HCT116 (cell line): ENCODE results near the gene SLC19A1. TPM values are rescaled to one million over a fixed set of nuclear protein-coding genes. Genes with fewer than 3 reads are reported as not detected.
"Not testable (repeated sequence)": the region's sequence is repeated elsewhere in the genome, so short reads cannot be mapped to it uniquely, and the experiment has no call there.

Source experiments
- ATAC-seq: fragments of 200-7000 bp; cut with Tn5 transposase; 2 replicates; pipeline ENCODE4 v1.9.1; 2020; ENCODE audit warnings: mild to moderate bottlenecking, moderate library complexity
- BruUV-seq: library from RNA; stranded (reverse); fragments of 400-500 nt; replicated peaks from 2 replicates; lab custom pipeline; 2021; lab: Mats Ljungman, UMichigan
- CTCF ChIA-PET: fragments of 300-600 bp; sonication (Branson Sonifier 250); formaldehyde crosslinking; loops from one replicate; lab custom pipeline; 2021; ENCODE audit warnings: antibody characterized with exemption; lab: Charles Lee
- POLR2A ChIA-PET: fragments of 300-600, 350-600 bp; sonication (Branson Sonifier 250); formaldehyde crosslinking; loops from one replicate; lab custom pipeline; 2021; ENCODE audit warnings: antibody characterized with exemption; lab: Charles Lee
- RAD21 ChIA-PET, 2 experiments: fragments of 300-600 bp; sonication (Branson Sonifier 250); formaldehyde crosslinking; loops; one replicate each; lab custom pipeline; 2023; ENCODE audit warnings: low total read pairs in 2 of 2; ENCODE audit not compliant: uncharacterized antibody in 2 of 2, unreplicated experiment in 2 of 2, low non-redundant PET in 1 of 2; lab: Charles Lee
- DNase-seq: peaks from one replicate; pipeline ENCODE4 v3.0.0-alpha.2; 2010; ENCODE audit warnings: low read depth, low spot score
- H2AFZ ChIP-seq: fragments of 200-600 bp; shearing (Covaris generic), sonication (generic); 2 replicates; pipeline ENCODE4 v1.6.1; 2017; ENCODE audit warnings: low read depth, mixed run types, mixed read lengths, antibody characterized with exemption, low read length; ENCODE audit not compliant: poor library complexity, severe bottlenecking
- H3K27ac ChIP-seq: 2 replicates; pipeline ENCODE4 v1.5.1; 2012; ENCODE audit warnings: low read depth, low read length
- H3K27me3 ChIP-seq: fragments of 200-600 bp; sonication (generic); 2 replicates; pipeline ENCODE4 v1.6.1; 2016; ENCODE audit warnings: mixed run types, low read length, mixed read lengths; ENCODE audit not compliant: insufficient read depth
- H3K36me3 ChIP-seq, 2 experiments: fragments of 200-500 bp in 1 of 2; fragments of 200-600 bp in 1 of 2; sonication (Bioruptor generic) in 1 of 2; sonication (generic) in 1 of 2; 2 replicates each; pipeline versions ENCODE4 v1.5.1 to v1.6.1; 2014 to 2016; ENCODE audit warnings: low read length in 2 of 2, inconsistent platforms in 1 of 2, mixed read lengths in 1 of 2, mixed run types in 1 of 2; ENCODE audit not compliant: insufficient read depth in 2 of 2, control insufficient read depth in 1 of 2
- H3K4me1 ChIP-seq, 2 experiments: fragments of 200-600 bp in 1 of 2; sonication (generic) in 1 of 2; 2 replicates each; pipeline versions ENCODE4 v1.5.1 to v1.6.1; 2012 to 2017; ENCODE audit warnings: low read length in 2 of 2, inconsistent platforms in 1 of 2, mild to moderate bottlenecking in 1 of 2, mixed read lengths in 1 of 2, mixed run types in 1 of 2, moderate library complexity in 1 of 2; ENCODE audit not compliant: insufficient read depth in 2 of 2, control insufficient read depth in 1 of 2
- H3K4me2 ChIP-seq: fragments of 200-600 bp; sonication (generic); 2 replicates; pipeline ENCODE4 v1.6.1; 2017; ENCODE audit warnings: mixed run types, low read length, mixed read lengths
- H3K4me3 ChIP-seq, 2 experiments: fragments of 200-600 bp in 1 of 2; sonication (generic) in 1 of 2; replicated peaks in 1 of 2; 2 replicates each; pipeline ENCODE4 v1.5.1; 2011 to 2016; ENCODE audit warnings: low read length in 2 of 2, control low read depth in 1 of 2, low read depth in 1 of 2, mild to moderate bottlenecking in 1 of 2, mixed read lengths in 1 of 2, mixed run types in 1 of 2
- H3K79me2 ChIP-seq: fragments of 200-600 bp; sonication (generic); 2 replicates; pipeline ENCODE4 v1.6.1; 2017; ENCODE audit warnings: mild to moderate bottlenecking, mixed run types, low read length, moderate library complexity, mixed read lengths; ENCODE audit not compliant: insufficient read depth
- H3K9ac ChIP-seq: fragments of 200-600 bp; sonication (generic); 2 replicates; pipeline ENCODE4 v1.6.1; 2016; ENCODE audit warnings: low read length, mixed read lengths
- H3K9me2 ChIP-seq: fragments of 200-600 bp; sonication (generic), shearing (Covaris generic); 2 replicates; pipeline ENCODE4 v1.6.1; 2017; ENCODE audit warnings: mixed run types, mild to moderate bottlenecking, moderate library complexity; ENCODE audit not compliant: insufficient read depth
- H3K9me3 ChIP-seq, 2 experiments: fragments of 200-500 bp in 1 of 2; fragments of 200-600 bp in 1 of 2; sonication (Bioruptor generic) in 1 of 2; sonication (generic) in 1 of 2; 2 replicates each; pipeline ENCODE4 v1.6.1; 2014 to 2017; ENCODE audit warnings: low read length in 2 of 2, mixed read lengths in 2 of 2, inconsistent platforms in 1 of 2, low read depth in 1 of 2, mild to moderate bottlenecking in 1 of 2, mixed run types in 1 of 2, moderate library complexity in 1 of 2; ENCODE audit not compliant: control insufficient read depth in 1 of 2, insufficient read depth in 1 of 2
- H4K20me1 ChIP-seq: fragments of 200-600 bp; sonication (generic), shearing (Covaris generic); 2 replicates; pipeline ENCODE4 v1.6.1; 2017; ENCODE audit warnings: mixed run types, mild to moderate bottlenecking, moderate library complexity; ENCODE audit not compliant: insufficient read depth
- ATF3 ChIP-seq: IDR thresholded peaks from 2 replicates; pipeline ENCODE4 v1.6.1; 2012
- CTCF ChIP-seq, 3 experiments: fragments of 200-600 bp in 1 of 3; sonication (generic) in 1 of 3; IDR thresholded peaks in 2 of 3; conservative IDR thresholded peaks in 1 of 3; 2 replicates each; pipeline ENCODE4 v1.5.1; 2012 to 2017; ENCODE audit warnings: low read depth in 2 of 3, low read length in 2 of 3, antibody characterized with exemption in 1 of 3, borderline replicate concordance in 1 of 3, control low read depth in 1 of 3, mild to moderate bottlenecking in 1 of 3, mixed read lengths in 1 of 3, mixed run types in 1 of 3, moderate library complexity in 1 of 3; ENCODE audit not compliant: insufficient read depth in 1 of 3
- EGR1 ChIP-seq: IDR thresholded peaks from 2 replicates; pipeline ENCODE4 v1.6.1; 2012; ENCODE audit warnings: low read depth
- ELF1 ChIP-seq: IDR thresholded peaks from 2 replicates; pipeline ENCODE4 v1.6.1; 2012; ENCODE audit warnings: low read depth, borderline replicate concordance
- EZH2phosphoT487 ChIP-seq: fragments of 200-600 bp; IDR thresholded peaks from 2 replicates; pipeline ENCODE4 v1.6.1; 2018; ENCODE audit warnings: antibody characterized with exemption, borderline replicate concordance
- POLR2A ChIP-seq: IDR thresholded peaks from 2 replicates; pipeline ENCODE4 v1.7.0; 2011; ENCODE audit warnings: borderline replicate concordance; ENCODE audit not compliant: insufficient read depth, insufficient read length; ENCODE audit errors: extremely low read depth
- REST ChIP-seq: IDR thresholded peaks from 2 replicates; pipeline ENCODE4 v1.6.1; 2012; ENCODE audit warnings: low read depth
- SRF ChIP-seq: IDR thresholded peaks from 2 replicates; pipeline ENCODE4 v1.6.1; 2012; ENCODE audit warnings: low read depth
- TCF7L2 ChIP-seq: IDR thresholded peaks from 2 replicates; pipeline ENCODE4 v1.7.0; 2011; ENCODE audit warnings: borderline replicate concordance, inconsistent platforms; ENCODE audit not compliant: insufficient read depth, insufficient read length; ENCODE audit errors: extremely low read depth
- YY1 ChIP-seq: IDR thresholded peaks from 2 replicates; pipeline ENCODE4 v1.6.1; 2011; ENCODE audit warnings: low read length, low read depth, moderate library complexity, mild to moderate bottlenecking; ENCODE audit not compliant: insufficient replicate concordance; ENCODE audit errors: extremely low read depth
- ZFX ChIP-seq: fragments of 450-650 bp; IDR thresholded peaks from 2 replicates; pipeline ENCODE4 v1.6.1; 2017
- intact Hi-C: fragments of 100-400 bp; cut with micrococcal nuclease; formaldehyde crosslinking; loops from 2 replicates; pipeline ENCODE4 v1.10.0; 2022
- total RNA-seq: library from RNA; stranded (reverse); gene quantifications from one replicate; pipeline ENCODE4 v1.2.1, GENCODE V29; 2021; ENCODE audit not compliant: unreplicated experiment

SLC19A1 gene
- total RNA-seq, 1 experiment from 2014 or later, result 50.2 TPM

GRCh38 chr21:45501081-45502005 lies 40.9 kb downstream of the SLC19A1 start:
- H3K9ac ChIP-seq, H3K9me3 ChIP-seq, H3K27ac ChIP-seq, intact Hi-C loops, POLR2A ChIA-PET, DNase-seq, H3K4me3 ChIP-seq, H3K36me3 ChIP-seq, H3K4me2 ChIP-seq, H2AFZ ChIP-seq, H3K79me2 ChIP-seq, RAD21 ChIA-PET, ATAC-seq, CTCF ChIA-PET, H3K4me1 ChIP-seq, H3K27me3 ChIP-seq, H3K9me2 ChIP-seq, H4K20me1 ChIP-seq, BruUV-seq: not testable (repeated sequence)

- H3K27ac ChIP-seq, result no peak overlapping the region
- TF ChIP-seq EGR1 (no peak), REST (no peak), ELF1 (no peak), EZH2phosphoT487 (no peak), POLR2A (no peak), SRF (no peak), ZFX (no peak), TCF7L2 (no peak), YY1 (no peak), CTCF (IDR thresholded peaks at IDR 0.05 in 2 of 3, conservative IDR thresholded peaks at IDR 0.05 in 1 of 3; ENCODE audit: borderline replicate concordance in 1 of 3, insufficient read depth in 1 of 3, low read depth in 2 of 3, low read length in 2 of 3) (no peak), ATF3 (no peak)
- H3K4me2 ChIP-seq, result no peak overlapping the region
- intact Hi-C loops, result no loop called here
- no peaks in the 10 kb centered on the region for H3K9me2 ChIP-seq
- BruUV-seq, result no TSS peak
- ChIA-PET POLR2A (no interaction called here), RAD21 (no interaction called here), CTCF (no interaction called here)
- no peaks in the 10 kb centered on the region for H3K27me3 ChIP-seq
- peaks cover 0 to 10% of the 10 kb centered on the region in 2 experiments; a peak in 1 of 4 replicates for H3K36me3 ChIP-seq
- no peak overlapping the region for H3K4me3 ChIP-seq
- H3K9ac ChIP-seq, result no peak overlapping the region
- no peaks in the 10 kb centered on the region for H3K79me2 ChIP-seq
- ATAC-seq (no peak), DNase-seq (no peak)
- no peak overlapping the region for H2AFZ ChIP-seq
- H4K20me1 ChIP-seq, result no peaks in the 10 kb centered on the region
- H3K4me1 ChIP-seq, result no peaks in the 10 kb centered on the region
- no peaks in the 10 kb centered on the region for H3K9me3 ChIP-seq
Measured at GRCh38 chr21:45499970-45500577, 42.2 kb downstream of the SLC19A1 start.
